HepG2 (cell line): ENCODE data around the gene CRTC2. TPM values are rescaled to one million over a fixed set of nuclear protein-coding genes. Genes with fewer than 3 reads are reported as not detected.

Source experiments
- BRCA1 ChIP-seq: sonication (generic); formaldehyde crosslinking; IDR thresholded peaks from 2 replicates; pipeline ENCODE4 v1.4.0; 2020; ENCODE audit warnings: missing genetic modification reagents
- GABPB1 ChIP-seq: IDR thresholded peaks from 2 replicates; pipeline ENCODE4 v1.6.1; 2016; ENCODE audit warnings: mild to moderate bottlenecking, missing genetic modification reagents, moderate library complexity, missing compliant biosample characterization
- KDM5A ChIP-seq: fragments of 200-600 bp; sonication (generic); IDR thresholded peaks from 2 replicates; pipeline ENCODE4 v1.7.0; 2018; ENCODE audit warnings: antibody characterized with exemption, mild to moderate bottlenecking, low read length, borderline replicate concordance
- KLF12 ChIP-seq: sonication (generic); formaldehyde crosslinking; IDR thresholded peaks from 2 replicates; pipeline ENCODE4 v1.4.0; 2020; ENCODE audit warnings: missing genetic modification reagents, borderline replicate concordance
- RAD21 ChIP-seq: fragments of 450-650 bp; formaldehyde crosslinking; IDR thresholded peaks from 2 replicates; pipeline ENCODE4 v1.5.0; 2020; ENCODE audit warnings: mild to moderate bottlenecking
- RBFOX2 ChIP-seq: fragments of 200-400 bp; formaldehyde crosslinking; IDR thresholded peaks from 2 replicates; pipeline ENCODE4 v1.6.1; 2017; ENCODE audit warnings: low read depth, mild to moderate bottlenecking, low read length
- SALL2 ChIP-seq: sonication (generic); formaldehyde crosslinking; IDR thresholded peaks from 2 replicates; pipeline ENCODE4 v1.8.1; 2023; ENCODE audit warnings: mild to moderate bottlenecking, missing genetic modification reagents, inconsistent platforms
- SIN3A ChIP-seq: IDR thresholded peaks from 2 replicates; pipeline ENCODE4 v1.6.1; 2011; ENCODE audit warnings: low read depth, mild to moderate bottlenecking, control low read depth, low read length, borderline replicate concordance
- SRY ChIP-seq: sonication (generic); formaldehyde crosslinking; IDR thresholded peaks from 2 replicates; pipeline ENCODE4 v1.8.0; 2022; ENCODE audit warnings: mild to moderate bottlenecking, missing genetic modification reagents
- YEATS4 ChIP-seq: sonication (generic); formaldehyde crosslinking; IDR thresholded peaks from 2 replicates; pipeline ENCODE4 v1.4.0; 2020; ENCODE audit warnings: missing genetic modification reagents, borderline replicate concordance
- ZEB1 ChIP-seq: IDR thresholded peaks from 2 replicates; pipeline ENCODE4 v1.6.1; 2012; ENCODE audit warnings: mild to moderate bottlenecking, low read depth, inconsistent platforms; ENCODE audit not compliant: insufficient replicate concordance
- ZIK1 ChIP-seq: sonication (generic); formaldehyde crosslinking; IDR thresholded peaks from 2 replicates; pipeline ENCODE4 v1.5.0; 2020; ENCODE audit warnings: mild to moderate bottlenecking, low read depth, missing genetic modification reagents, borderline replicate concordance
- ZMYM4 ChIP-seq: sonication (generic); formaldehyde crosslinking; IDR thresholded peaks from 2 replicates; pipeline ENCODE4 v1.8.1; 2023; ENCODE audit warnings: mild to moderate bottlenecking, missing genetic modification reagents
- ZNF232 ChIP-seq: sonication (generic); formaldehyde crosslinking; IDR thresholded peaks from 2 replicates; pipeline ENCODE4 v1.4.0; 2020; ENCODE audit warnings: missing genetic modification reagents, borderline replicate concordance
- ZNF331 ChIP-seq: sonication (generic); formaldehyde crosslinking; IDR thresholded peaks from 2 replicates; pipeline ENCODE4 v1.4.0; 2020; ENCODE audit warnings: missing genetic modification reagents
- ZNF543 ChIP-seq: sonication (generic); formaldehyde crosslinking; IDR thresholded peaks from 2 replicates; pipeline ENCODE4 v1.4.0; 2020; ENCODE audit warnings: mild to moderate bottlenecking, missing genetic modification reagents
- ZNF577 ChIP-seq: sonication (generic); formaldehyde crosslinking; IDR thresholded peaks from 2 replicates; pipeline ENCODE4 v1.4.0; 2020; ENCODE audit warnings: mild to moderate bottlenecking, low read depth, missing genetic modification reagents, borderline replicate concordance
- ZNF598 ChIP-seq: sonication (generic); formaldehyde crosslinking; IDR thresholded peaks from 2 replicates; pipeline ENCODE4 v1.5.1; 2020; ENCODE audit warnings: mild to moderate bottlenecking, missing genetic modification reagents, borderline replicate concordance
- ZNF614 ChIP-seq: IDR thresholded peaks from 2 replicates; pipeline ENCODE4 v1.6.1; 2018; ENCODE audit warnings: missing biosample characterization, missing genetic modification reagents, inconsistent platforms, borderline replicate concordance
- ZNF652 ChIP-seq: IDR thresholded peaks from 2 replicates; pipeline ENCODE4 v1.6.1; 2016; ENCODE audit warnings: low read depth, borderline replicate concordance
- ZNF776 ChIP-seq: sonication (generic); formaldehyde crosslinking; IDR thresholded peaks from 2 replicates; pipeline ENCODE4 v1.4.0; 2020; ENCODE audit warnings: mild to moderate bottlenecking, missing genetic modification reagents
- ZNF891 ChIP-seq: sonication (generic); formaldehyde crosslinking; IDR thresholded peaks from 2 replicates; pipeline ENCODE4 v1.5.0; 2020; ENCODE audit warnings: mild to moderate bottlenecking, missing genetic modification reagents
- polyA plus RNA-seq, 8 experiments: library from polyadenylated mRNA; depleted of rRNA in 3 of 8; stranded (reverse) in 7 of 8; unstranded in 1 of 8; fragments of >200 nt; fragmentation: Illumina TruSeq in 4 of 8; extraction: Trizol in 4 of 8; gene quantifications; 2 replicates each; pipeline versions ENCODE4 v1.2.1 to v1.2.3, GENCODE V29; 2011 to 2016; ENCODE audit warnings: low read depth in 4 of 8, missing spikeins in 1 of 8, mixed read lengths in 1 of 8; ENCODE audit not compliant: insufficient read depth in 1 of 8
- total RNA-seq, 5 experiments: library from RNA; depleted of rRNA; stranded (reverse); fragments of >200 nt; fragmentation: Illumina TruSeq; extraction: Trizol; gene quantifications; 2 replicates each; pipeline ENCODE4 v1.2.3, GENCODE V29; 2016; ENCODE audit warnings: low read depth in 1 of 5
- TF ChIP-seq, protein P1 (sequence below): sonication (generic); formaldehyde crosslinking; IDR thresholded peaks from 2 replicates; pipeline ENCODE4 v1.4.0; 2020; ENCODE audit warnings: missing genetic modification reagents
- TF ChIP-seq, protein P2 (sequence below): sonication (generic); formaldehyde crosslinking; IDR thresholded peaks from 2 replicates; pipeline ENCODE4 v1.8.0; 2022; ENCODE audit warnings: missing genetic modification reagents, mild to moderate bottlenecking, inconsistent platforms, borderline replicate concordance

The CRTC2 gene
- total and polyA plus RNA-seq, 2 of the 13 experiments (the other 11 are each of a cell fraction or from before 2014, with no cell fraction given): 6.1 to 26.7 TPM

GRCh38 chr1:153963030-153963849, 4.8 kb upstream of the CRTC2 start, which contains the start of gene SLC39A1 (continued):
- TF ChIP-seq, protein P1, sequence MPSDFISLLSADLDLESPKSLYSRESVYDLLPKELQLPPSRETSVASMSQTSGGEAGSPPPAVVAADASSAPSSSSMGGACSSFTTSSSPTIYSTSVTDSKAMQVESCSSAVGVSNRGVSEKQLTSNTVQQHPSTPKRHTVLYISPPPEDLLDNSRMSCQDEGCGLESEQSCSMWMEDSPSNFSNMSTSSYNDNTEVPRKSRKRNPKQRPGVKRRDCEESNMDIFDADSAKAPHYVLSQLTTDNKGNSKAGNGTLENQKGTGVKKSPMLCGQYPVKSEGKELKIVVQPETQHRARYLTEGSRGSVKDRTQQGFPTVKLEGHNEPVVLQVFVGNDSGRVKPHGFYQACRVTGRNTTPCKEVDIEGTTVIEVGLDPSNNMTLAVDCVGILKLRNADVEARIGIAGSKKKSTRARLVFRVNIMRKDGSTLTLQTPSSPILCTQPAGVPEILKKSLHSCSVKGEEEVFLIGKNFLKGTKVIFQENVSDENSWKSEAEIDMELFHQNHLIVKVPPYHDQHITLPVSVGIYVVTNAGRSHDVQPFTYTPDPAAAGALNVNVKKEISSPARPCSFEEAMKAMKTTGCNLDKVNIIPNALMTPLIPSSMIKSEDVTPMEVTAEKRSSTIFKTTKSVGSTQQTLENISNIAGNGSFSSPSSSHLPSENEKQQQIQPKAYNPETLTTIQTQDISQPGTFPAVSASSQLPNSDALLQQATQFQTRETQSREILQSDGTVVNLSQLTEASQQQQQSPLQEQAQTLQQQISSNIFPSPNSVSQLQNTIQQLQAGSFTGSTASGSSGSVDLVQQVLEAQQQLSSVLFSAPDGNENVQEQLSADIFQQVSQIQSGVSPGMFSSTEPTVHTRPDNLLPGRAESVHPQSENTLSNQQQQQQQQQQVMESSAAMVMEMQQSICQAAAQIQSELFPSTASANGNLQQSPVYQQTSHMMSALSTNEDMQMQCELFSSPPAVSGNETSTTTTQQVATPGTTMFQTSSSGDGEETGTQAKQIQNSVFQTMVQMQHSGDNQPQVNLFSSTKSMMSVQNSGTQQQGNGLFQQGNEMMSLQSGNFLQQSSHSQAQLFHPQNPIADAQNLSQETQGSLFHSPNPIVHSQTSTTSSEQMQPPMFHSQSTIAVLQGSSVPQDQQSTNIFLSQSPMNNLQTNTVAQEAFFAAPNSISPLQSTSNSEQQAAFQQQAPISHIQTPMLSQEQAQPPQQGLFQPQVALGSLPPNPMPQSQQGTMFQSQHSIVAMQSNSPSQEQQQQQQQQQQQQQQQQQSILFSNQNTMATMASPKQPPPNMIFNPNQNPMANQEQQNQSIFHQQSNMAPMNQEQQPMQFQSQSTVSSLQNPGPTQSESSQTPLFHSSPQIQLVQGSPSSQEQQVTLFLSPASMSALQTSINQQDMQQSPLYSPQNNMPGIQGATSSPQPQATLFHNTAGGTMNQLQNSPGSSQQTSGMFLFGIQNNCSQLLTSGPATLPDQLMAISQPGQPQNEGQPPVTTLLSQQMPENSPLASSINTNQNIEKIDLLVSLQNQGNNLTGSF: no peak
- TF ChIP-seq SRY (CRISPR knock-in tag) (0 out of 2 replicates have a peak, but pooled peaks have one; percentile 39), ZNF598 (CRISPR knock-in tag) (no peak), ZNF577 (CRISPR knock-in tag) (no peak), ZNF891 (CRISPR knock-in tag) (0 out of 2 replicates have a peak, but pooled peaks have one; percentile 30), ZNF232 (peak; percentile 60; the same call in 1 of the 2 replicates), KLF12 (CRISPR knock-in tag) (peak; percentile 92; the same call in 1 of the 2 replicates), ZIK1 (CRISPR knock-in tag) (peak; percentile 49; the same call in 1 of the 2 replicates), BRCA1 (CRISPR knock-in tag) (0 out of 2 replicates have a peak, but pooled peaks have one; percentile 23), YEATS4 (CRISPR knock-in tag) (peak; percentile 91), ZNF776 (CRISPR knock-in tag) (0 out of 2 replicates have a peak, but pooled peaks have one; percentile 29), RAD21 (CRISPR knock-in tag) (peak; percentile 15; the same call in 1 of the 2 replicates), SIN3A (peak; percentile 79; the same call in 1 of the 2 replicates), ZEB1 (no peak), ZMYM4 (peak; percentile 42), KDM5A (peak; percentile 53; the same call in 1 of the 2 replicates), ZNF652 (CRISPR knock-in tag) (no peak), ZNF331 (CRISPR knock-in tag) (0 out of 2 replicates have a peak, but pooled peaks have one; percentile 9), ZNF543 (no peak), GABPB1 (CRISPR knock-in tag) (peak; percentile 90), ZNF614 (no peak), SALL2 (peak; percentile 67), RBFOX2 (peak; percentile 86)
- TF ChIP-seq, protein P2, sequence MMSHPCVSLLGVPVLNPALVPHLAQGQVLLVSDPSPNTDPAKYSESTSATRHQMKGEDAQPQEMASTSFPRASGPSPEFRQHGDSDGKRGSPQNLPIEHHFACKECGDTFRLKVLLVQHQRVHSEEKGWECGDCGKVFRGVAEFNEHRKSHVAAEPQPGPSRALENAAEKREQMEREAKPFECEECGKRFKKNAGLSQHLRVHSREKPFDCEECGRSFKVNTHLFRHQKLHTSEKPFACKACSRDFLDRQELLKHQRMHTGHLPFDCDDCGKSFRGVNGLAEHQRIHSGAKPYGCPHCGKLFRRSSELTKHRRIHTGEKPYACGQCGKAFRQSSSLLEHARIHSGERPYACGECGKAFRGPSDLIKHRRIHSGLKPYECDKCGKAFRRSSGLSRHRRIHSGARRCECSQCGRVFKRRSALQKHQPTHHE: peak; percentile 86; the same call in 1 of the 2 replicates
